OCI-LY3 (cell line): ENCODE measurements around the gene CTDSPL2.

Source experiments
- H2AFZ ChIP-seq: fragments of 200-600, 300-600 bp; shearing (Covaris generic); 2 replicates; pipeline ENCODE4 v1.6.0; 2014; ENCODE audit warnings: antibody characterized with exemption, low read depth, low read length
- H3K27ac ChIP-seq: fragments of 200-600, 300-600 bp; sonication (generic); 2 replicates; pipeline ENCODE4 v1.5.1; 2014; ENCODE audit warnings: mild to moderate bottlenecking, low read length, moderate library complexity, mixed read lengths
- H3K27me3 ChIP-seq: fragments of 200-600, 300-600 bp; sonication (generic); 2 replicates; pipeline ENCODE4 v1.6.1; 2014; ENCODE audit warnings: low read depth, low read length, mixed read lengths
- H3K36me3 ChIP-seq: fragments of 200-600, 300-600 bp; sonication (generic); replicated peaks from 2 replicates; pipeline ENCODE3; 2014; ENCODE audit warnings: low read depth, low read length, mixed read lengths
- H3K4me1 ChIP-seq: fragments of 300-600, 200-600 bp; sonication (generic); 2 replicates; pipeline ENCODE4 v1.6.1; 2014; ENCODE audit warnings: low read length, mixed read lengths
- H3K4me2 ChIP-seq: fragments of 200-600, 300-600 bp; sonication (generic); 2 replicates; pipeline ENCODE4 v1.6.1; 2014; ENCODE audit warnings: low read length, mixed read lengths
- H3K4me3 ChIP-seq: fragments of 300-600, 200-600 bp; sonication (generic); 2 replicates; pipeline ENCODE4 v1.5.1; 2014; ENCODE audit warnings: antibody characterized with exemption, mild to moderate bottlenecking, low read length, moderate library complexity
- H3K79me2 ChIP-seq: fragments of 300-600, 200-600 bp; shearing (Covaris generic); 2 replicates; pipeline ENCODE4 v1.6.1; 2014; ENCODE audit warnings: mild to moderate bottlenecking, low read length, mixed read lengths
- H3K9ac ChIP-seq: fragments of 300-600, 200-600 bp; shearing (Covaris generic); 2 replicates; pipeline ENCODE4 v1.6.0; 2014; ENCODE audit warnings: mild to moderate bottlenecking, low read length, moderate library complexity
- H3K9me3 ChIP-seq: fragments of 200-600, 300-600 bp; shearing (Covaris generic); 2 replicates; pipeline ENCODE4 v1.6.1; 2014; ENCODE audit warnings: low read length, mixed read lengths; ENCODE audit not compliant: insufficient read depth
- H4K20me1 ChIP-seq: fragments of 200-600, 300-600 bp; sonication (generic); 2 replicates; pipeline ENCODE4 v1.6.1; 2016; ENCODE audit warnings: low read length, mixed read lengths; ENCODE audit not compliant: insufficient read depth
- EZH2phosphoT487 ChIP-seq: fragments of 200-600 bp; shearing (Covaris generic); IDR thresholded peaks from 2 replicates; pipeline ENCODE4 v1.6.1; 2018; ENCODE audit warnings: antibody characterized with exemption, mixed run types, low read depth
- TF ChIP-seq, protein P1 (sequence below): fragments of 200-600, 300-600 bp; sonication (generic); IDR thresholded peaks from 2 replicates; pipeline ENCODE4 v1.5.1; 2014; ENCODE audit warnings: antibody characterized with exemption, low read length, low read depth

Gene CTDSPL2

DNA sequence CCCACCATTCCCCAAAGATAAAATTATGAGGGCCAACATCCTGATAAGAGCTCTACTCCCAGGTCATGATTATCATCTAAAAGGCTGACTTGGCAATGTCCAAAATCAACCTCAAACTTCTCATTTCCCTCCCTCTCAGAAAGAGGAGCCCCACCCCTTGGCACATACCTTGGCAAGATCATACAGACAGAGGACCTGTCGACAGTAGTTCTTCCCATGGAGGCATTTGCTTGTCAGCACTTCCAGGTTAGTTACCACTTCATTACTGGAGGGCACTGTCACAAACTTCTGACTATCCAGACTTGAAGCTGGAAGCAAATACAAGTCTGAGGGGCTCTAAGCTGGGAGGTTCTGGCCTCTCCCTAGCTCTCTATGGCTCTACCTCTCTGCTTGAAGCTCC lies 147.3 kb downstream of the CTDSPL2 start:
- Histone ChIP-seq H2AFZ (no peak overlapping the region), H4K20me1 (no peaks in the 10 kb centered on the region), H3K27me3 (no peaks in the 10 kb centered on the region), H3K9ac (no peak overlapping the region), H3K9me3 (no peaks in the 10 kb centered on the region), H3K36me3 (peaks cover 18% of the 10 kb centered on the region), H3K79me2 (no peaks in the 10 kb centered on the region), H3K4me3 (no peak overlapping the region), H3K4me1 (0 out of 2 replicates have a peak, but pooled peaks cover 2% of the 10 kb centered on the region), H3K4me2 (no peak overlapping the region), H3K27ac (no peak overlapping the region)
- TF ChIP-seq, protein P1, sequence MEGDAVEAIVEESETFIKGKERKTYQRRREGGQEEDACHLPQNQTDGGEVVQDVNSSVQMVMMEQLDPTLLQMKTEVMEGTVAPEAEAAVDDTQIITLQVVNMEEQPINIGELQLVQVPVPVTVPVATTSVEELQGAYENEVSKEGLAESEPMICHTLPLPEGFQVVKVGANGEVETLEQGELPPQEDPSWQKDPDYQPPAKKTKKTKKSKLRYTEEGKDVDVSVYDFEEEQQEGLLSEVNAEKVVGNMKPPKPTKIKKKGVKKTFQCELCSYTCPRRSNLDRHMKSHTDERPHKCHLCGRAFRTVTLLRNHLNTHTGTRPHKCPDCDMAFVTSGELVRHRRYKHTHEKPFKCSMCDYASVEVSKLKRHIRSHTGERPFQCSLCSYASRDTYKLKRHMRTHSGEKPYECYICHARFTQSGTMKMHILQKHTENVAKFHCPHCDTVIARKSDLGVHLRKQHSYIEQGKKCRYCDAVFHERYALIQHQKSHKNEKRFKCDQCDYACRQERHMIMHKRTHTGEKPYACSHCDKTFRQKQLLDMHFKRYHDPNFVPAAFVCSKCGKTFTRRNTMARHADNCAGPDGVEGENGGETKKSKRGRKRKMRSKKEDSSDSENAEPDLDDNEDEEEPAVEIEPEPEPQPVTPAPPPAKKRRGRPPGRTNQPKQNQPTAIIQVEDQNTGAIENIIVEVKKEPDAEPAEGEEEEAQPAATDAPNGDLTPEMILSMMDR = no peak
- no peak for TF ChIP-seq EZH2phosphoT487
